PC-9 (cell line): Measurements from ENCODE around the gene PRDM15. TPM values are rescaled to one million over a fixed set of nuclear protein-coding genes. Genes with fewer than 3 reads are reported as not detected.

Source experiments
- BruUV-seq: library from RNA; stranded (reverse); fragments of 400-500 nt; replicated peaks from 2 replicates; lab custom pipeline; 2021; lab: Mats Ljungman, UMichigan
- CTCF ChIA-PET: fragments of 300-600 bp; sonication (Branson Sonifier 250); formaldehyde crosslinking; loops from one replicate; lab custom pipeline; 2022; ENCODE audit warnings: antibody characterized with exemption; lab: Charles Lee
- POLR2A ChIA-PET: fragments of 300-600 bp; sonication (Branson Sonifier 250); formaldehyde crosslinking; loops from one replicate; lab custom pipeline; 2022; ENCODE audit warnings: antibody characterized with exemption; ENCODE audit not compliant: unreplicated experiment; lab: Charles Lee
- DNase-seq, 2 experiments: peaks; one replicate each; pipeline versions ENCODE4 v3.0.0 to v3.0.0-alpha.2; 2015 to 2022; ENCODE audit warnings: mixed read lengths in 1 of 2
- H2AFZ ChIP-seq: fragments of 200-600 bp; sonication (generic); 2 replicates; pipeline ENCODE4 v1.8.1; 2017; ENCODE audit warnings: antibody characterized with exemption
- H3F3A ChIP-seq: fragments of 200-600 bp; sonication (generic); 2 replicates; pipeline ENCODE4 v1.8.1; 2017; ENCODE audit warnings: antibody characterized with exemption, mild to moderate bottlenecking, low read depth; ENCODE audit not compliant: insufficient read depth
- H3K27ac ChIP-seq: fragments of 200-600 bp; sonication (generic); 2 replicates; pipeline ENCODE4 v1.6.1; 2016; ENCODE audit warnings: mixed run types
- H3K27me3 ChIP-seq: fragments of 200-600 bp; sonication (generic); 2 replicates; pipeline ENCODE4 v1.6.1; 2016; ENCODE audit warnings: low read depth, mixed run types; ENCODE audit not compliant: insufficient read depth
- H3K36me3 ChIP-seq: fragments of 200-600 bp; sonication (generic); 2 replicates; pipeline ENCODE4 v1.6.1; 2016; ENCODE audit warnings: low read depth, mixed run types
- H3K4me1 ChIP-seq: fragments of 200-600 bp; sonication (generic); replicated peaks from 2 replicates; pipeline ENCODE4 v1.6.1; 2016; ENCODE audit warnings: mixed run types; ENCODE audit not compliant: insufficient read depth
- H3K4me2 ChIP-seq: fragments of 200-600 bp; sonication (generic); 2 replicates; pipeline ENCODE4 v1.6.1; 2017; ENCODE audit warnings: mixed run types
- H3K4me3 ChIP-seq: fragments of 200-600 bp; sonication (generic); 2 replicates; pipeline ENCODE4 v1.6.1; 2016; ENCODE audit warnings: mixed run types
- H3K79me2 ChIP-seq: fragments of 200-600 bp; sonication (generic); 2 replicates; pipeline ENCODE4 v1.6.1; 2017; ENCODE audit warnings: low read depth, mixed run types
- H3K9me2 ChIP-seq: fragments of 200-600 bp; sonication (generic); 2 replicates; pipeline ENCODE4 v1.8.1; 2017; ENCODE audit warnings: mild to moderate bottlenecking; ENCODE audit not compliant: insufficient read depth
- H3K9me3 ChIP-seq: fragments of 200-600 bp; sonication (generic); 2 replicates; pipeline ENCODE4 v1.8.1; 2016; ENCODE audit warnings: low read depth; ENCODE audit not compliant: insufficient read depth
- H4K20me1 ChIP-seq: fragments of 200-600 bp; sonication (generic); 2 replicates; pipeline ENCODE4 v1.8.1; 2017; ENCODE audit not compliant: insufficient read depth
- EZH2 ChIP-seq: fragments of 200-600 bp; sonication (generic); IDR thresholded peaks from 2 replicates; pipeline ENCODE4 v1.8.0; 2017; ENCODE audit warnings: antibody characterized with exemption, low read depth
- intact Hi-C: fragments of 100-400 bp; cut with micrococcal nuclease; formaldehyde crosslinking; loops from one replicate; pipeline ENCODE4 v1.10.0; 2022; ENCODE audit not compliant: unreplicated experiment
- total RNA-seq: library from RNA; stranded (reverse); gene quantifications from 2 replicates; pipeline ENCODE4 v1.2.3, GENCODE V29; 2021
- TF ChIP-seq, protein P1 (sequence below): fragments of 200-600 bp; sonication (generic); conservative IDR thresholded peaks from 2 replicates; pipeline ENCODE4 v1.6.1; 2017; ENCODE audit warnings: mixed run types, antibody characterized with exemption, mild to moderate bottlenecking, moderate library complexity

PRDM15 gene
- total RNA-seq, 1 experiment from 2014 or later: 8.8 TPM

DNA sequence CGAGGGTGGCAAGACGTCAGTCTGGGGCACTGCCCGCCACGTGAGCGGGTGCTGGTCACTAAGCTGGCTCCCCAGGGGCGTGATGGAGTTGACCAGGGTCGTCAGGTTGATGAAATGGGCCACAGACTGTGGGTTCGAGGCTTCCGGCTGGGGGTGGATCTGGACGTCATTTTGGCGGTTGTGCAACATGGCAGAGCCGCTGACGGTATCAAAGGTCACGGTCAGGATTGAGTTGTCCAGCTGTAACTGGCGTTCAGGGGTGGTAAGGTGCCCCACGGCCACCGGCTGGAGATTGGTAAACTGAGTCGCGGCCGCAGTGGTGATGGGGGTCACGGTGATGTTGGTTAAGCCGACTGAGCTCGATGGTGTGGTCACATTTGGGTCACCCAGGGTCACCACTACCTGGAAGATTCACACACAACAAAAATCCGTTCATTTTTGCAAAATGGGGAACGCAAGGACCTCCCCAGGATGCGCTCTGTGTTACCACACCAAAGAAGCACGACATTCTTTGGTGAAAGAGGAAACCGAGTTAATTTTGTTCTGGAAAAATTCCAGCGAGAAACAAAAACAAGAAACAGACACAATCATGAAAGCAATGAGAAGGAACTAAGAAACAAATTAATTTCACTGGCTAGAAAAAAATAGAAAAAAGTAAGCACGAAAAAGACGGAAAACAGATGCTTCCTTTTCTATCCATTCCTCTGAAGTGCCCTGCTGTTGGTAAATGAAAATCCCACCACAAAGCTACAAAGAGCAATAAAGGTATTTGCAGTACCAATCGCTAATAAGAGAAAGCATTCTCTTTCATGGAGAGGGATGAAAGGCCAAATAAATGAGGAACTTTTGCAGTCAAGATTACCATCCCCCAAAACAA is 77.6 kb downstream of the PRDM15 start:
- Histone ChIP-seq H3K27me3 (no peaks in the 10 kb centered on the region), H2AFZ (no peak overlapping the region), H3K9me2 (no peaks in the 10 kb centered on the region), H3K4me3 (no peak overlapping the region), H3K4me2 (no peak overlapping the region), H4K20me1 (no peaks in the 10 kb centered on the region), H3K27ac (no peak overlapping the region), H3K79me2 (no peaks in the 10 kb centered on the region), H3K36me3 (no peaks in the 10 kb centered on the region), H3F3A (no peaks in the 10 kb centered on the region), H3K9me3 (no peaks in the 10 kb centered on the region), H3K4me1 (no peaks in the 10 kb centered on the region)
- BruUV-seq: no TSS peak
- TF ChIP-seq, protein P1, sequence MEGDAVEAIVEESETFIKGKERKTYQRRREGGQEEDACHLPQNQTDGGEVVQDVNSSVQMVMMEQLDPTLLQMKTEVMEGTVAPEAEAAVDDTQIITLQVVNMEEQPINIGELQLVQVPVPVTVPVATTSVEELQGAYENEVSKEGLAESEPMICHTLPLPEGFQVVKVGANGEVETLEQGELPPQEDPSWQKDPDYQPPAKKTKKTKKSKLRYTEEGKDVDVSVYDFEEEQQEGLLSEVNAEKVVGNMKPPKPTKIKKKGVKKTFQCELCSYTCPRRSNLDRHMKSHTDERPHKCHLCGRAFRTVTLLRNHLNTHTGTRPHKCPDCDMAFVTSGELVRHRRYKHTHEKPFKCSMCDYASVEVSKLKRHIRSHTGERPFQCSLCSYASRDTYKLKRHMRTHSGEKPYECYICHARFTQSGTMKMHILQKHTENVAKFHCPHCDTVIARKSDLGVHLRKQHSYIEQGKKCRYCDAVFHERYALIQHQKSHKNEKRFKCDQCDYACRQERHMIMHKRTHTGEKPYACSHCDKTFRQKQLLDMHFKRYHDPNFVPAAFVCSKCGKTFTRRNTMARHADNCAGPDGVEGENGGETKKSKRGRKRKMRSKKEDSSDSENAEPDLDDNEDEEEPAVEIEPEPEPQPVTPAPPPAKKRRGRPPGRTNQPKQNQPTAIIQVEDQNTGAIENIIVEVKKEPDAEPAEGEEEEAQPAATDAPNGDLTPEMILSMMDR: no peak
- TF ChIP-seq EZH2: no peak
- DNase-seq: no peak
- ChIA-PET CTCF (no interaction called here), POLR2A (no interaction called here)
- intact Hi-C loops: no loop called here

DNA sequence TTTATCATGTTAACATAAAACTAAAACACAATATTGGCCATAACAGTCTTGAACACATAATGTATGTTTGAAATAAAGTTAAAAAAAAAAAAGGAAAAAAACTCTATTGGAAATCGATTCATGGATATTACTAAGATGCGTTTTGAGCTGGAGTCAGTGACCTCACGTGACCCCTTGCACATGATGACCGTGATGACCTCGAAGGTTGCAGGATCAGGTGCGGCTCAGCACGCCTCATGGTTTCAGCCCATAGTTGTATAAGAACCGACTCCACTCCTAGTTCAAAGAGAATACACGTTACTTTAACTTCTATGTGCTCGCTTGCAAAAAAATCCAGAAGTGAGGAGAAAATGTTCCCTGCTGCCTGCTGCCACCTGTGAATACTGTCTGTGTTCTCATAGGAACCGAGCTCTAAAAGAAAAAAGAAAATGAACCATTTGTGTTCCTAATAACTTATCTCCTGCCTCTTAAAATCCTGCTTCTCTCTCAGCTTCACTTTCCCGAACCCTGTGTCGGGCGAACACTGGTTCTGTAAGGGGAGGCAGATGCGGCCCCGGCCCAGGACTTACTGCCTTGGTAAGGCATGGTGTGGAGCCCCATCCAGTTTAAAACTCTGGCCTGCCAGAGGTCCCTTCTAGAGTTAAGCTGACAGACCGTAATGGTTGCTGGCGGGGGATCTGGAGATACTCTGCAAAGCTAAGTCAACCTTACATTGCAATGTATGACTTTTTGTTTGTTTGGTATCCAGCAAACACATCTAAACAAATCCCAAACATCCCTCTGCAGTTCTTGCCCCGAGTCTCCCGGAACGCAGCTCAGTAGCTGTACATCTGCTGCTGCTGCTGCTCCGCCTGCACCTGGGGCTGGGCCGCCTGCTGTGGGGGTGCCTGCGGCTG is 78.5 kb downstream of the PRDM15 start:
- Histone ChIP-seq H3K27me3 (no peaks in the 10 kb centered on the region), H3K4me2 (no peak overlapping the region), H3K9me2 (no peaks in the 10 kb centered on the region), H3K36me3 (no peaks in the 10 kb centered on the region), H3K9me3 (no peaks in the 10 kb centered on the region), H3F3A (no peaks in the 10 kb centered on the region), H3K4me1 (no peaks in the 10 kb centered on the region), H3K27ac (no peak overlapping the region), H3K4me3 (no peak overlapping the region), H4K20me1 (no peaks in the 10 kb centered on the region), H3K79me2 (no peaks in the 10 kb centered on the region), H2AFZ (no peak overlapping the region)
- intact Hi-C loops: no loop called here
- POLR2A ChIA-PET: no interaction called here
- DNase-seq: no peak
- CTCF ChIA-PET: interaction anchor here (0.7 kb wide), 1 partner anchor 126 kb away, joined by 3 read pairs; no protein-coding TSS in a partner anchor
- TF ChIP-seq, protein P1: no peak
- no peak for TF ChIP-seq EZH2
- BruUV-seq: no TSS peak

DNA sequence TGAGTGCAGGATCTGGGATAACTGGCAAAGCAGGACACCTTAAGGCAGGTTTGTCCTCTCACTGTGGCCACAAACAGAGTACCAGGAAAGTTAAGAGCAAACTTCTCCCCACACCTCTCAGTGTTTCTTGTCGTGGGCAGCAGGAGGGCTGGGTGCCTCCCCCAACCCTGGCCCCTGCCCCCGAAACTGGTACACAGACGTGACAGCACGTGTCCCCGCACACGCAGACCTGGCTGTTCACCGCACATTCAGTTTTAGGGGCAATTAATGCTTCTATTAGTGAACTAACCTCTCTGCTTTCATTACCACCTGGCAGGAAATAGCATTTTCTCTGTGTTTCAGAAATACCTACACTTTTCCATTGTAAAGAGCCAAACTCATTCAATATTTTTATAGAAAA is 79.4 kb downstream of the PRDM15 start:
- no peak for TF ChIP-seq EZH2
- TF ChIP-seq, protein P1: no peak
- H3K4me1 ChIP-seq: no peaks in the 10 kb centered on the region
- DNase-seq: no peak
- no peaks in the 10 kb centered on the region for H3K79me2 ChIP-seq
- no peaks in the 10 kb centered on the region for H3K36me3 ChIP-seq
- POLR2A ChIA-PET: no interaction called here
- CTCF ChIA-PET: interaction anchor here (0.7 kb wide), 1 partner anchor 125 kb away, joined by 3 read pairs; no protein-coding TSS in a partner anchor
- H3K9me3 ChIP-seq: no peaks in the 10 kb centered on the region
- intact Hi-C loops: no loop called here
- no peaks in the 10 kb centered on the region for H3F3A ChIP-seq
- H4K20me1 ChIP-seq: no peaks in the 10 kb centered on the region
- no peaks in the 10 kb centered on the region for H3K27me3 ChIP-seq
- no peaks in the 10 kb centered on the region for H3K9me2 ChIP-seq
- H3K4me3 ChIP-seq: no peak overlapping the region
- no peak overlapping the region for H3K4me2 ChIP-seq
- H3K27ac ChIP-seq: no peak overlapping the region
- no peak overlapping the region for H2AFZ ChIP-seq
- BruUV-seq: no TSS peak
